Measurements from ENCODE around the gene MAP3K20. TPM values are rescaled to one million over a fixed set of nuclear protein-coding genes. Genes with fewer than 3 reads are reported as not detected.

Gene MAP3K20
- total and polyA plus RNA-seq, 2 donors (not counting 3 experiments of a cell fraction or from before 2014, with no cell fraction given): 7.8 to 31.5 TPM

DNA sequence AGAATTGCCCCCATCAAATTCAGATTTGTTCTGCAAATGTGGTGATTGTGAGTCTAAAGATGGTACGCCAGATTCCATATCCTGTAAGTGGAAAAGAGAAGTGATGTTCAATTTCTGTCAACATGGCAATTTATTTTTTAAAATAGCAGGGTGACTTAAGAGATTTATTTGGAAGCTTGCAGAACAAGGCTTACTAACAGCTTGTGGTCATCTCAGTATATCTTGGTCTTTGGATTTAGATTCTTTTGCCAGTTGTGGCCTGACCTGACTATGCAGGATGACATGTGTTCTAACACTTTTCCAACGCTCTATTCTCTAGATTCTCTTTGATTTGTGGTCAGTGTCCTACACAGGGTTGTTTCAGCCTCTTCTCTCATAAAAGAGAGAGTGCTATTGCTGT, 74.4 kb downstream of the MAP3K20 start:
- BruUV-seq (replicated peaks): no TSS peak
- DNase-seq (ENCODE audit: low read depth, low spot score) (no peak), FAIRE-seq (no peak)
- no peak overlapping the region for H2AFZ ChIP-seq (ENCODE audit: low read depth, low read length)
- ChIA-PET POLR2A (no interaction called here), CTCF (interaction anchor here (3.5 kb wide), 1 partner anchor 122 kb away, joined by 20 read pairs; no protein-coding TSS in a partner anchor)
- H4K20me1 ChIP-seq (replicated peaks; ENCODE audit: control insufficient read depth, extremely low read depth, insufficient read depth, low read length): no peaks in the 10 kb centered on the region
- peaks cover 1% of the 10 kb centered on the region for H3K79me2 ChIP-seq (ENCODE audit: control insufficient read depth, insufficient read depth, low read length)
- H3K4me3 ChIP-seq (replicated peaks in 1 of 3; ENCODE audit: insufficient read depth in 1 of 3, low read depth in 1 of 3, low read length in 3 of 3): no peak overlapping the region
- no peak overlapping the region for H3K4me2 ChIP-seq (ENCODE audit: insufficient read depth, low read length)
- no peak overlapping the region for H3K27ac ChIP-seq (ENCODE audit: insufficient read depth, low read depth, low read length)
- peaks cover 18% of the 10 kb centered on the region for H3K4me1 ChIP-seq (ENCODE audit: control insufficient read depth, extremely low read depth, insufficient read depth, low read length)
- intact Hi-C loops (cut with micrococcal nuclease) (no loop called here), dilution Hi-C loops (cut with MboI; ENCODE audit: extremely low pct_ligation_motif_present, low sequenced_read_pairs) (no loop called here)
- no peaks in the 10 kb centered on the region for H3K27me3 ChIP-seq (ENCODE audit: control insufficient read depth in 2 of 2, insufficient read depth in 2 of 2, low read length in 2 of 2)
- TF ChIP-seq MYC (IDR thresholded peaks at IDR 0.05; ENCODE audit: low read depth, low read length) (no peak), GATA2 (IDR thresholded peaks at IDR 0.05; ENCODE audit: insufficient read depth, insufficient read length, low read depth, low read length) (no peak), POLR2AphosphoS5 (IDR thresholded peaks at IDR 0.05; ENCODE audit: insufficient read depth, low read depth, low read length) (no peak), POLR2A (IDR thresholded peaks at IDR 0.05; ENCODE audit: low read depth, low read length) (no peak), EZH2 (IDR thresholded peaks at IDR 0.05; ENCODE audit: borderline replicate concordance, low read depth, low read length, severe bottlenecking) (no peak), JUN (IDR thresholded peaks at IDR 0.05; ENCODE audit: borderline replicate concordance, insufficient read depth, insufficient read length, low read depth) (no peak)
- TF ChIP-seq, protein P1, sequence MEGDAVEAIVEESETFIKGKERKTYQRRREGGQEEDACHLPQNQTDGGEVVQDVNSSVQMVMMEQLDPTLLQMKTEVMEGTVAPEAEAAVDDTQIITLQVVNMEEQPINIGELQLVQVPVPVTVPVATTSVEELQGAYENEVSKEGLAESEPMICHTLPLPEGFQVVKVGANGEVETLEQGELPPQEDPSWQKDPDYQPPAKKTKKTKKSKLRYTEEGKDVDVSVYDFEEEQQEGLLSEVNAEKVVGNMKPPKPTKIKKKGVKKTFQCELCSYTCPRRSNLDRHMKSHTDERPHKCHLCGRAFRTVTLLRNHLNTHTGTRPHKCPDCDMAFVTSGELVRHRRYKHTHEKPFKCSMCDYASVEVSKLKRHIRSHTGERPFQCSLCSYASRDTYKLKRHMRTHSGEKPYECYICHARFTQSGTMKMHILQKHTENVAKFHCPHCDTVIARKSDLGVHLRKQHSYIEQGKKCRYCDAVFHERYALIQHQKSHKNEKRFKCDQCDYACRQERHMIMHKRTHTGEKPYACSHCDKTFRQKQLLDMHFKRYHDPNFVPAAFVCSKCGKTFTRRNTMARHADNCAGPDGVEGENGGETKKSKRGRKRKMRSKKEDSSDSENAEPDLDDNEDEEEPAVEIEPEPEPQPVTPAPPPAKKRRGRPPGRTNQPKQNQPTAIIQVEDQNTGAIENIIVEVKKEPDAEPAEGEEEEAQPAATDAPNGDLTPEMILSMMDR (IDR thresholded peaks at IDR 0.05; ENCODE audit: extremely low read depth in 1 of 2, insufficient read depth in 1 of 2, low read depth in 1 of 2, low read length in 2 of 2): no peak
- TF ChIP-seq, protein P2, sequence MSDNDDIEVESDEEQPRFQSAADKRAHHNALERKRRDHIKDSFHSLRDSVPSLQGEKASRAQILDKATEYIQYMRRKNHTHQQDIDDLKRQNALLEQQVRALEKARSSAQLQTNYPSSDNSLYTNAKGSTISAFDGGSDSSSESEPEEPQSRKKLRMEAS (IDR thresholded peaks at IDR 0.05; ENCODE audit: insufficient read depth, insufficient read length): no peak
- H3K9me3 ChIP-seq (replicated peaks; ENCODE audit: control insufficient read depth, insufficient read depth, low read length): no peaks in the 10 kb centered on the region
- no peaks in the 10 kb centered on the region for H3K9me1 ChIP-seq (replicated peaks; ENCODE audit: control insufficient read depth, extremely low read depth, insufficient read depth, low read length)
- no peak overlapping the region for H3K9ac ChIP-seq (replicated peaks; ENCODE audit: extremely low read depth, insufficient read depth, low read length)
- H3K36me3 ChIP-seq (ENCODE audit: control insufficient read depth in 2 of 2, extremely low read depth in 1 of 2, insufficient read depth in 2 of 2, low read length in 2 of 2): no peaks in the 10 kb centered on the region
